IPS-20b (cell line): ENCODE results near the gene LRP5.

Experiments used
- H3K27ac ChIP-seq: one replicate; pipeline ENCODE4 v1.5.1; 2013; ENCODE audit warnings: low read length
- H3K27me3 ChIP-seq: 2 replicates; pipeline ENCODE4 v1.6.1; 2013; ENCODE audit warnings: mild to moderate bottlenecking, low read length, inconsistent platforms; ENCODE audit not compliant: insufficient read depth
- H3K36me3 ChIP-seq: 2 replicates; pipeline ENCODE4 v1.6.1; 2013; ENCODE audit warnings: low read depth, mild to moderate bottlenecking, inconsistent platforms, low read length, moderate library complexity; ENCODE audit not compliant: insufficient read depth
- H3K4me1 ChIP-seq: 2 replicates; pipeline ENCODE4 v1.6.1; 2013; ENCODE audit warnings: mild to moderate bottlenecking, control low read depth, inconsistent platforms, low read length, moderate library complexity; ENCODE audit not compliant: insufficient read depth
- H3K4me3 ChIP-seq: 2 replicates; pipeline ENCODE4 v1.5.1; 2013; ENCODE audit warnings: mild to moderate bottlenecking, low read length, inconsistent platforms
- H3K9ac ChIP-seq: 2 replicates; pipeline ENCODE4 v1.6.1; 2013; ENCODE audit warnings: low read depth, mild to moderate bottlenecking, inconsistent platforms, low read length, moderate library complexity
- H3K9me3 ChIP-seq: 2 replicates; pipeline ENCODE4 v1.6.1; 2013; ENCODE audit warnings: mild to moderate bottlenecking, low read depth, low read length, inconsistent platforms; ENCODE audit not compliant: insufficient read depth

Gene LRP5

DNA sequence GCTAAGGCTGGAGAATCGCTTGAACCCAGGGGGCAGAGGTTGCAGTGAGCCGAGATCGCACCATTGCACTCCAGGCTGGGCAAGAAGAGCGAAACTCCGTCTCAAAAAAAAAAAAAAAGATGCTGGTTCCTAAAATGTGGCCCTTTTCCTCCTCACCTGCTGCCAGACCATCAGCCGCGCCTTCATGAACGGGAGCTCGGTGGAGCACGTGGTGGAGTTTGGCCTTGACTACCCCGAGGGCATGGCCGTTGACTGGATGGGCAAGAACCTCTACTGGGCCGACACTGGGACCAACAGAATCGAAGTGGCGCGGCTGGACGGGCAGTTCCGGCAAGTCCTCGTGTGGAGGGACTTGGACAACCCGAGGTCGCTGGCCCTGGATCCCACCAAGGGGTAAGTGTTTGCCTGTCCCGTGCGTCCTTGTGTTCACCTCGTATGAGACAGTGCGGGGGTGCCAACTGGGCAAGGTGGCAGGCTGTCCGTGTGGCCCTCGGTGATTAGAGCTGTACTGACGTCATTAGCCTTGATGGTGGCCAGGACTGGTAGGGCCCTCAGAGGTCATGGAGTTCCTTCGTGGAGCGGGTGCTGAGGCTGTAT lies 97.5 kb downstream of the LRP5 start:
- peaks cover 57% of the 10 kb centered on the region for H3K36me3 ChIP-seq
- no peaks in the 10 kb centered on the region for H3K4me1 ChIP-seq
- no peaks in the 10 kb centered on the region for H3K9me3 ChIP-seq
- H3K27me3 ChIP-seq, result no peaks in the 10 kb centered on the region
- no peak overlapping the region for H3K9ac ChIP-seq
- no peak overlapping the region for H3K27ac ChIP-seq
- H3K4me3 ChIP-seq, result no peak overlapping the region

GRCh38 chr11:68411501-68411991 lies 99.2 kb downstream of the LRP5 start:
- H3K4me1 ChIP-seq, result no peaks in the 10 kb centered on the region
- no peaks in the 10 kb centered on the region for H3K27me3 ChIP-seq
- H3K9ac ChIP-seq, result no peak overlapping the region
- H3K36me3 ChIP-seq, result peaks cover 64% of the 10 kb centered on the region
- no peak overlapping the region for H3K27ac ChIP-seq
- no peak overlapping the region for H3K4me3 ChIP-seq
- H3K9me3 ChIP-seq, result no peaks in the 10 kb centered on the region

DNA sequence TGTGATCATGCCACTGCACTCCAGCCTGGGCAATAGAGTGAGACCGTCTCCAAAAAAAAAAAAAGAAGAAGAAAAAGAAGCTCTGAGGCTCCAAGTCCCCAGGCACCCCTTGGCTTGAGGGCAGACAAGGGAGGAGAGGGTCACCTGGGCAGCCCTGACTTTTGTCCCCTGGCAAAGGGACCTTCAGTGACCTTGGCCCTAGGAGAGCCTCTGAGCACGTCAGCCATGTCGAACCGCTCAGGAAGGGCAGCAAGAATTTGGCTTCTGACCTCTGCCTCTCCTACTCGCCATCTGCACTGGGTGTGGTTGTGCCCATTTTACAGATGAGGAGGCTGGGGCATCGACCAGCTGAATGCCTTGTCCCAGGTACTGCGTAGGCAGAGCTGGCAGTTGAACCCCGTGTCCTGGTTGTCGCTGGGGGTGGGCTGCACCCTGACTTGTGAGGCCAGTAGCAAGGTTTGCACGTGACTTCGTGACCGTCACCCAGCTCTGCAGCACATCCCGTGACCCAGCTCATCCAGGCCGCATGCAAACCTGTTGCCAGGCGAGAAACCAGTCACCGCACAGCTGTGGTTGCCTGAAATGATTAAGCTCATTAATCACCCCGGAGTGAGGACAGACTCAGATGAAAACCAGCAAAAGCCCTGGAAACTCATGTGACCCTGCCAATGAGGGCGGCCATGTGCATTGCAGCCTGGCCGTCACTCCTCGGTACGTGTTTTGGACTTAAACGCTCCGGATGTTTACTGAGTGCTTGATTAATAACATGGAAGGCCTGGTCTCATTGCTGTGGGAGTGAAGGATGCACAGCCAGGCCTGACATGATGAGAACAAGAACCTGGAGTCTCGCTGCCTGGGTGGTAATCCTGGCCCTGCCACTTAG lies 100.4 kb downstream of the LRP5 start:
- Histone ChIP-seq H3K27ac (no peak overlapping the region), H3K27me3 (no peaks in the 10 kb centered on the region), H3K36me3 (peaks cover 65% of the 10 kb centered on the region), H3K9me3 (no peaks in the 10 kb centered on the region), H3K9ac (no peak overlapping the region), H3K4me3 (no peak overlapping the region), H3K4me1 (no peaks in the 10 kb centered on the region)

- no peak overlapping the region for H3K9ac ChIP-seq
- no peak overlapping the region for H3K27ac ChIP-seq
- H3K36me3 ChIP-seq, result peaks cover 65% of the 10 kb centered on the region
- H3K27me3 ChIP-seq, result no peaks in the 10 kb centered on the region
- H3K9me3 ChIP-seq, result no peaks in the 10 kb centered on the region
- no peak overlapping the region for H3K4me3 ChIP-seq
- H3K4me1 ChIP-seq, result no peaks in the 10 kb centered on the region
These were observed 101.2 kb downstream of the LRP5 start for GRCh38 chr11:68413591-68413999.

GRCh38 chr11:68414496-68415221 lies 102.3 kb downstream of the LRP5 start:
- peaks cover 64% of the 10 kb centered on the region for H3K36me3 ChIP-seq
- H3K27ac ChIP-seq, result no peak overlapping the region
- H3K9ac ChIP-seq, result no peak overlapping the region

DNA sequence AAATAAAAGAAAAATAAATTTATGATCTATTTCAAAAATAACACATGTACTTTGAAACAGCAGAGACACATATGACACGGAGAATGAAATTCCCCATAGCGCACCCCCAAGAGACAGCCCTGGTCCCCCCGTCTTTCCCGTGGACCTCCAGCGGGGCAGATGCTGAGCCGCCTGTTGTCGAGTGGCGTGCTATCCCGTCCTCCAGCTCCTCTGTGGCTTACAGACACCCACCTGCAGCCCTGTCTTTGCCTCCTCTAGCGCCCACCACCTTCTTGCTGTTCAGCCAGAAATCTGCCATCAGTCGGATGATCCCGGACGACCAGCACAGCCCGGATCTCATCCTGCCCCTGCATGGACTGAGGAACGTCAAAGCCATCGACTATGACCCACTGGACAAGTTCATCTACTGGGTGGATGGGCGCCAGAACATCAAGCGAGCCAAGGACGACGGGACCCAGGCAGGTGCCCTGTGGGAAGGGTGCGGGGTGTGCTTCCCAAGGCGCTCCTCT lies 103.7 kb downstream of the LRP5 start:
- peaks cover 56% of the 10 kb centered on the region for H3K36me3 ChIP-seq
- H3K9me3 ChIP-seq, result no peaks in the 10 kb centered on the region
- H3K9ac ChIP-seq, result no peak overlapping the region
- H3K27me3 ChIP-seq, result no peaks in the 10 kb centered on the region
- H3K4me3 ChIP-seq, result no peak overlapping the region
- no peak overlapping the region for H3K27ac ChIP-seq
- no peaks in the 10 kb centered on the region for H3K4me1 ChIP-seq

More at GRCh38 chr11:68414496-68415221, 102.3 kb downstream of the LRP5 start:
- H3K27me3 ChIP-seq, result no peaks in the 10 kb centered on the region
- H3K9me3 ChIP-seq, result no peaks in the 10 kb centered on the region
- no peaks in the 10 kb centered on the region for H3K4me1 ChIP-seq
- H3K4me3 ChIP-seq, result no peak overlapping the region

DNA sequence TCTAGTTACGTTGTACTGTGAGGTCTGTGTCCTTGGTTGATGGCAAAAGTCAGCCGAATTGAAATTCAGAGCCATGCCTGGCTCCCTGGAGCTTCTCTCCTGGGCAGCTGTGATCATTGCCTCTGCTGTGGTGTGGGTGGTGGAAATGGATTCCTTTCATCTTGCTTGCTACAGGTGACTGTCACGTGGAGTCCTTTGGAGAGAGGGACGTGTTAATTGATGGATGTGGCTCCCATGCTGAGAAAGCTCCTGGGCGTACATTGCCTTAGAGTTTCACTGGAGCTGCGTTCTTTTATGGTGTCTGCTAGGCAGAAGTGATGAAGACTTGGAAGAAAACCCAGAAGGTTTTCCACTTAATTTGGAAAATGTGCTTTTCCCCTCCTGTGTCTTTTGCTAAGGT lies 106.3 kb downstream of the LRP5 start:
- Histone ChIP-seq H3K4me1 (no peaks in the 10 kb centered on the region), H3K36me3 (peaks cover 33% of the 10 kb centered on the region), H3K9ac (no peak overlapping the region), H3K27me3 (no peaks in the 10 kb centered on the region), H3K9me3 (no peaks in the 10 kb centered on the region), H3K4me3 (no peak overlapping the region), H3K27ac (no peak overlapping the region)

- Histone ChIP-seq H3K9me3 (no peaks in the 10 kb centered on the region), H3K4me3 (no peak overlapping the region), H3K27ac (no peak overlapping the region), H3K4me1 (no peaks in the 10 kb centered on the region), H3K9ac (no peak overlapping the region), H3K27me3 (no peaks in the 10 kb centered on the region), H3K36me3 (peaks cover 25% of the 10 kb centered on the region)
These were observed 107.8 kb downstream of the LRP5 start for GRCh38 chr11:68420171-68420570.

DNA sequence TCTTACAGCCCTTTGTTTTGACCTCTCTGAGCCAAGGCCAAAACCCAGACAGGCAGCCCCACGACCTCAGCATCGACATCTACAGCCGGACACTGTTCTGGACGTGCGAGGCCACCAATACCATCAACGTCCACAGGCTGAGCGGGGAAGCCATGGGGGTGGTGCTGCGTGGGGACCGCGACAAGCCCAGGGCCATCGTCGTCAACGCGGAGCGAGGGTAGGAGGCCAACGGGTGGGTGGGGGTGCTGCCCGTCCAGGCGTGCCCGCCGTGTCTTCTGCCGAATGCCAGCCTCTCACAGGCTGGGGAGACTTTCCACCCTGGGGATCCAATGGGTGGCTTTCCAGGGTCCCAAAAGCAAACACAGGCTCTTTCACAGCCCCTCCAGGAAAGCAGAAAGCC lies 111.1 kb downstream of the LRP5 start:
- Histone ChIP-seq H3K4me1 (no peaks in the 10 kb centered on the region), H3K36me3 (peaks cover 31% of the 10 kb centered on the region), H3K27me3 (no peaks in the 10 kb centered on the region), H3K9ac (no peak overlapping the region), H3K9me3 (no peaks in the 10 kb centered on the region), H3K27ac (no peak overlapping the region), H3K4me3 (no peak overlapping the region)

- peaks cover 34% of the 10 kb centered on the region for H3K36me3 ChIP-seq
These were observed 111.8 kb downstream of the LRP5 start for GRCh38 chr11:68424101-68424632.

More at GRCh38 chr11:68424101-68424632, 111.8 kb downstream of the LRP5 start:
- H3K9me3 ChIP-seq, result peaks cover 2% of the 10 kb centered on the region; the same call in 1 of the 2 replicates
- H3K4me1 ChIP-seq, result no peaks in the 10 kb centered on the region
- no peaks in the 10 kb centered on the region for H3K27me3 ChIP-seq
- no peak overlapping the region for H3K27ac ChIP-seq
- H3K9ac ChIP-seq, result no peak overlapping the region
- no peak overlapping the region for H3K4me3 ChIP-seq
